OCI-LY3 (cell line): ENCODE measurements around the gene GABARAP.

Experiments used
- H2AFZ ChIP-seq: fragments of 200-600, 300-600 bp; shearing (Covaris generic); 2 replicates; pipeline ENCODE4 v1.6.0; 2014; ENCODE audit warnings: antibody characterized with exemption, low read depth, low read length
- H3K27ac ChIP-seq: fragments of 200-600, 300-600 bp; sonication (generic); 2 replicates; pipeline ENCODE4 v1.5.1; 2014; ENCODE audit warnings: mild to moderate bottlenecking, low read length, moderate library complexity, mixed read lengths
- H3K27me3 ChIP-seq: fragments of 200-600, 300-600 bp; sonication (generic); 2 replicates; pipeline ENCODE4 v1.6.1; 2014; ENCODE audit warnings: low read depth, low read length, mixed read lengths
- H3K36me3 ChIP-seq: fragments of 200-600, 300-600 bp; sonication (generic); replicated peaks from 2 replicates; pipeline ENCODE3; 2014; ENCODE audit warnings: low read depth, low read length, mixed read lengths
- H3K4me1 ChIP-seq: fragments of 300-600, 200-600 bp; sonication (generic); 2 replicates; pipeline ENCODE4 v1.6.1; 2014; ENCODE audit warnings: low read length, mixed read lengths
- H3K4me2 ChIP-seq: fragments of 200-600, 300-600 bp; sonication (generic); 2 replicates; pipeline ENCODE4 v1.6.1; 2014; ENCODE audit warnings: low read length, mixed read lengths
- H3K4me3 ChIP-seq: fragments of 300-600, 200-600 bp; sonication (generic); 2 replicates; pipeline ENCODE4 v1.5.1; 2014; ENCODE audit warnings: antibody characterized with exemption, mild to moderate bottlenecking, low read length, moderate library complexity
- H3K79me2 ChIP-seq: fragments of 300-600, 200-600 bp; shearing (Covaris generic); 2 replicates; pipeline ENCODE4 v1.6.1; 2014; ENCODE audit warnings: mild to moderate bottlenecking, low read length, mixed read lengths
- H3K9ac ChIP-seq: fragments of 300-600, 200-600 bp; shearing (Covaris generic); 2 replicates; pipeline ENCODE4 v1.6.0; 2014; ENCODE audit warnings: mild to moderate bottlenecking, low read length, moderate library complexity
- H3K9me3 ChIP-seq: fragments of 200-600, 300-600 bp; shearing (Covaris generic); 2 replicates; pipeline ENCODE4 v1.6.1; 2014; ENCODE audit warnings: low read length, mixed read lengths; ENCODE audit not compliant: insufficient read depth
- H4K20me1 ChIP-seq: fragments of 200-600, 300-600 bp; sonication (generic); 2 replicates; pipeline ENCODE4 v1.6.1; 2016; ENCODE audit warnings: low read length, mixed read lengths; ENCODE audit not compliant: insufficient read depth
- EZH2phosphoT487 ChIP-seq: fragments of 200-600 bp; shearing (Covaris generic); IDR thresholded peaks from 2 replicates; pipeline ENCODE4 v1.6.1; 2018; ENCODE audit warnings: antibody characterized with exemption, mixed run types, low read depth
- TF ChIP-seq, protein P1 (sequence below): fragments of 200-600, 300-600 bp; sonication (generic); IDR thresholded peaks from 2 replicates; pipeline ENCODE4 v1.5.1; 2014; ENCODE audit warnings: antibody characterized with exemption, low read length, low read depth

The GABARAP gene

DNA sequence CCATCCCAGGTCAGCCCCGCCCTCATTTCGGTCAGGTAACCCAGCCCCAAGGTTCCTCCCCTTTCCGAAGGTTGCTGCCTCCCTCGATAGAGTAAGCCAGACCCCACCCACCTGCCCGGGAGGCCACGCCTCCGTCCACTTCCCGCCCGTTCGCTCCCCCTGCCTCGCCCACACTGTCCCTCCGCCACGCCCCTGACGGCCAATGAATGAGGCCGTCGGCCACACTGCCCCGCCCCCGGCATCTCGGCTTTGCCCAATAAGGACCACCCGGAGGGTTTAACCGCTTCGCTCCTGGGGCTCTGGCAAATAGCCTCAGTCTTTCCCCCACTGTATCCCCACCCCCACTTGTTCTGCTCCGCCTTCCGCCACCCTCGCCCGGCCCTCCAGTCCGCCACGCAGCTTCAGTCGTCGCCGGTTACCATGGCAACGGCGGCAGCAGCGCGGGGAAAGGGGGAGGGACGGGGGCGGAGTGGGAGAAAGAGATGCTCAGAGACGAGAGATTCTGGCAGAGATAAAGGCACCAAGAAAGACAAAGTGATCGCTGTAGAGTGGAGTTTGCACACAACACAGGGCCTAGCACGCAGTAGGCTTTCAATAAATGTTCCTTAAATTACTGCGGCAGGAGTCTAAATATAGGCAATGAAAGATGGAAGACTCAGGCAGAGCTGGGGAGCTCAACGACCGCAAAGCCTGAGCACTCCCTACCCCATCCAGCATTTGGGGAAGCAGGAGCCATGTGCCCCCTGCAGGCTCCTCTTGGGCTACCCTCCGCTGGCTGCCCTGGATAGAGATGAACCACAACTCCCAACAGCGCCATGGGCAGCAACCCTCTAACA is 27.7 kb downstream of the GABARAP start:
- Histone ChIP-seq H4K20me1 (no peaks in the 10 kb centered on the region), H2AFZ (no peak overlapping the region), H3K9me3 (no peaks in the 10 kb centered on the region), H3K36me3 (no peaks in the 10 kb centered on the region), H3K27ac (peak overlapping the region; percentile 33), H3K4me1 (peaks cover 40% of the 10 kb centered on the region), H3K4me2 (peak overlapping the region; percentile 86), H3K79me2 (no peaks in the 10 kb centered on the region), H3K4me3 (peak overlapping the region; percentile 81), H3K27me3 (no peaks in the 10 kb centered on the region), H3K9ac (peak overlapping the region; percentile 54; the same call in 1 of the 2 replicates)
- no peak for TF ChIP-seq EZH2phosphoT487
- TF ChIP-seq, protein P1, sequence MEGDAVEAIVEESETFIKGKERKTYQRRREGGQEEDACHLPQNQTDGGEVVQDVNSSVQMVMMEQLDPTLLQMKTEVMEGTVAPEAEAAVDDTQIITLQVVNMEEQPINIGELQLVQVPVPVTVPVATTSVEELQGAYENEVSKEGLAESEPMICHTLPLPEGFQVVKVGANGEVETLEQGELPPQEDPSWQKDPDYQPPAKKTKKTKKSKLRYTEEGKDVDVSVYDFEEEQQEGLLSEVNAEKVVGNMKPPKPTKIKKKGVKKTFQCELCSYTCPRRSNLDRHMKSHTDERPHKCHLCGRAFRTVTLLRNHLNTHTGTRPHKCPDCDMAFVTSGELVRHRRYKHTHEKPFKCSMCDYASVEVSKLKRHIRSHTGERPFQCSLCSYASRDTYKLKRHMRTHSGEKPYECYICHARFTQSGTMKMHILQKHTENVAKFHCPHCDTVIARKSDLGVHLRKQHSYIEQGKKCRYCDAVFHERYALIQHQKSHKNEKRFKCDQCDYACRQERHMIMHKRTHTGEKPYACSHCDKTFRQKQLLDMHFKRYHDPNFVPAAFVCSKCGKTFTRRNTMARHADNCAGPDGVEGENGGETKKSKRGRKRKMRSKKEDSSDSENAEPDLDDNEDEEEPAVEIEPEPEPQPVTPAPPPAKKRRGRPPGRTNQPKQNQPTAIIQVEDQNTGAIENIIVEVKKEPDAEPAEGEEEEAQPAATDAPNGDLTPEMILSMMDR = peak; percentile 35; the same call in 1 of the 2 replicates

DNA sequence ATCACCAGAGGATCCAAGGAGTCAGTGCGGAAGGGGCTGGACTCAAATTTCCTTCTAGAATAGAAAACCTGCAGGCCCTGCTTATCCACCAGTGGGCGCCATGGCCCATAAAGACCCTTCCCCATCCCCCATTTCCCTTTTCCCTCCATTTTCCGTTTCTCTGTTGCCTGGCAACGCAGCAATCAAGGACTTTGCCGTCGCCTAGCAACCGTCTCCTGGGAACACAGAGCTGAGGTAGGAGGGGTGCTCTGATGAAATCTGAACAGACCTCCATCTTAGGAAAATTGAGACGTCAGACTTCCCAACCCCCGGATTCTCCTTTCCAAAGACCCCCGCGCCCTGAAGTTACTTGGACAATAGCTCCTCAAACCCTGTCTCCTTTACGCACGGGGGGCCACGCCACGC is 28.4 kb downstream of the GABARAP start:
- H3K4me2 ChIP-seq = peak overlapping the region; percentile 86
- no peak overlapping the region for H3K27ac ChIP-seq
- H4K20me1 ChIP-seq = no peaks in the 10 kb centered on the region
- H3K4me1 ChIP-seq = peaks cover 33% of the 10 kb centered on the region
- no peak for TF ChIP-seq EZH2phosphoT487
- TF ChIP-seq, protein P1 = peak; percentile 42
- H3K79me2 ChIP-seq = no peaks in the 10 kb centered on the region
- peak overlapping the region; percentile 54; the same call in 1 of the 2 replicates for H3K9ac ChIP-seq
- H3K27me3 ChIP-seq = no peaks in the 10 kb centered on the region
- H3K36me3 ChIP-seq = no peaks in the 10 kb centered on the region
- no peaks in the 10 kb centered on the region for H3K9me3 ChIP-seq
- peak overlapping the region; percentile 81 for H3K4me3 ChIP-seq
- H2AFZ ChIP-seq = no peak overlapping the region

DNA sequence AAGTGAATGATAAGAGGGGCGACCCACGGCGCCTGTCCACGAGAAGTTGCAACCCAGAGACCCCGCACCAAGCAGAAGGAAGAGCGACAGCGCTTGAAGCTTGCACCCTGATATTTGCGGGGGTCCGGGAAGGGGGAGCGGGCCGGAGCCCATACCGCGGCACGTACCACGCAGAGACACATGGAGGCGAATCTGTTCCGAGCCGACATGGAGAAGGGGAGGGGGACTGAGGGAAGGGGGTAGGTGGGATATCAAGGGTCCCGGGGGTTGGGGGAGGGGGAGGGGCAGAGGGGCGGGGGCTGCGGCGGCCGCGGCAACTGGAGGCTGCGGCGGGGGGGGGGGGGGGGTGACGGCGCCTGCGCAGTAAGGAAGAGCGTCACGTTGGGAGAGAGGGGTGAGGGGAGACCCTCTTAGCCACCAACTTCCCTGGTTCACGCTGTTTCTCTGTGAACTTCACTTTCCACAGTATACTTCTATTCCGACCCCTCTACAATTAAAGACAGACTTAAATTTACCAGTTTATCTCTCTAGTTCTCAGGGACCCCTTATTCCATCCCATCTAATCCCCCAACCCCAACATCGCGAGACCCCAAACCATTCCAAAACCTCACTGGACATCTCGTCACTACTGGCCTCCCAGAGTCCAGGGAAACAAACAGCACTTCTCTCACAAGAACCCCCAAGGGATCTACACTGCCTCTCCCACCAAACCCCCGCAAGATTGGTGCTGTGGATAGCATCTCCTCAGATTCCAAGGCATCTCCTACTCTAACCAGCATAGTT is 30.6 kb downstream of the GABARAP start:
- no peaks in the 10 kb centered on the region for H3K9me3 ChIP-seq
- H3K4me2 ChIP-seq = no peak overlapping the region
- H3K27me3 ChIP-seq = no peaks in the 10 kb centered on the region
- H3K4me3 ChIP-seq = no peak overlapping the region
- H3K36me3 ChIP-seq = no peaks in the 10 kb centered on the region
- no peaks in the 10 kb centered on the region for H4K20me1 ChIP-seq
- no peak for TF ChIP-seq EZH2phosphoT487
- TF ChIP-seq, protein P1 = no peak
- H3K27ac ChIP-seq = no peak overlapping the region
- no peak overlapping the region for H2AFZ ChIP-seq
- H3K79me2 ChIP-seq = no peaks in the 10 kb centered on the region
- peaks cover 19% of the 10 kb centered on the region for H3K4me1 ChIP-seq
- no peak overlapping the region for H3K9ac ChIP-seq

DNA sequence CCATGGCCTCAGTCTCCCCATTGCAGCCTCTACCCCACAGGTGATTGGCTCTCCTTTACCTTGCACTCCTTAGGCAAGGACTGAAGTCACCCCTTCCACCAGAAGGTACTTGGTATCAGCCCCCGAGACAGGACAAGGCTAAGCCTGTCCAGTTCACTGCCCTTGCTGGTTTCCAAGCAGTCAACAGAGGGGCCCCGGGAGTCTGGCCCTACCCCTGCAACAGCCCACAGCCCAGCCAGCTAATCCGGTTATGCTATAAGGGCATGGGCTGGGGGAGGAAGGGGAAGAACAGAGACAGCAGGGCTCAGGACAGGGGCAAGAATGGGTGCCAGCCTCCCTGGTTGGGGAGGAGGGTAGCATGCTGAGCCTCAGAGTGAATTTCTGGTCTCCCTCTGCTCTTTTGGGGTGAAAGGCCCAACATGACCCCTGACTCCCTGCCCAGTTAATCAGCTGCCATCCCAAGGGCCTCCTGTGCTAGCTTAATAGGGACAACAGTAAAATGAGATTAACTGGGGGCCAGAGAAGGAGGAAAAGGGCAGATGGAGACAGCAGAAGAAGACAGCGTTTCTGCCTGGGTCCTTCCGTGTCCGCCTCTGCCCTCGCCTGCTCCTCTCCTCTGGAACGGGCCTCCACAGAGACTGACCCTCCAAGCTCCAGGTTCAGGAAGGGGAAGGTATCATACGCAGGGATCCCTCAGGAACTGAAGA is 33.3 kb downstream of the GABARAP start:
- H3K4me2 ChIP-seq = no peak overlapping the region
- H3K9me3 ChIP-seq = no peaks in the 10 kb centered on the region
- H3K4me3 ChIP-seq = no peak overlapping the region
- peaks cover 15% of the 10 kb centered on the region for H3K4me1 ChIP-seq
- H3K36me3 ChIP-seq = no peaks in the 10 kb centered on the region
- H4K20me1 ChIP-seq = no peaks in the 10 kb centered on the region
- no peak overlapping the region for H2AFZ ChIP-seq
- no peak overlapping the region for H3K27ac ChIP-seq
- H3K79me2 ChIP-seq = no peaks in the 10 kb centered on the region
- no peak overlapping the region for H3K9ac ChIP-seq
- no peak for TF ChIP-seq EZH2phosphoT487
- TF ChIP-seq, protein P1 = no peak
- H3K27me3 ChIP-seq = no peaks in the 10 kb centered on the region
